ENCODE measurements around the gene AMZ1. TPM values are rescaled to one million over a fixed set of nuclear protein-coding genes. Genes with fewer than 3 reads are reported as not detected.

AMZ1 gene
- total and polyA plus RNA-seq, 9 donors, result 0.04 to 0.23 (median 0.16) TPM

DNA sequence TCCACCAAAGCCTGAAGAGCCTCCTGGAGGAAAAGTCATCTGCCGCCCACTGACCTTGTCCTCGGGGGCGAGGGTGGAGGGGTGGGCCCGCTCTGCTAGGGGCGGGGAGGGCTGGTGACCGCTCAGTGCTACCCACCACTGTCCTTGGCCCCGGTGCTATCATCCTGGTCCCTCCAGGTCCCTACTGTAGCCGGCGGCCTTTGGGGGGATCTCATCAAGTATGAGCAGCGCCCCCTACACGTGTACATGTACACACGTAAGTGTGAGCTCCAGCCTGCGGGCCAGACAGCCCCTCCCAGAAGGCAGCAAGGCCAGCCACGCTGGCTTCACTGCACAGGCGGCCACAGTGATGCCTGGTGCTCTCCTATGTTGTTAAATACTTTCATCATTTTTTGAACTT lies 36.7 kb upstream of the AMZ1 start:
- peaks cover 77% of the 10 kb centered on the region for H3K36me3 ChIP-seq (ENCODE audit: control insufficient read depth, insufficient read depth, low read length)

GRCh38 chr7:2651847-2652735 lies 35.9 kb upstream of the AMZ1 start:
- H3K27ac ChIP-seq (ENCODE audit: low read length), result no peak overlapping the region
- WGBS (ENCODE audit: insufficient coverage), result 88% methylated on average over 26 of the region's 28 CpGs

More for the DNA sequence above, 36.7 kb upstream of the AMZ1 start:
- H3K27me3 ChIP-seq (ENCODE audit: control insufficient read depth, insufficient read depth, low read length), result no peaks in the 10 kb centered on the region
- no peaks in the 10 kb centered on the region for H3K9me3 ChIP-seq (replicated peaks; ENCODE audit: control insufficient read depth, low read depth, low read length)
- no peak overlapping the region for H3K27ac ChIP-seq (ENCODE audit: low read length)
- H3K4me3 ChIP-seq (ENCODE audit: low read length), result no peak overlapping the region
- WGBS (ENCODE audit: insufficient coverage), result 89% methylated on average over 9 of the region's 15 CpGs
- DNase-seq, result no peak
- H3K4me1 ChIP-seq (ENCODE audit: control insufficient read depth, insufficient read depth, low read length), result peaks cover 2% of the 10 kb centered on the region

DNA sequence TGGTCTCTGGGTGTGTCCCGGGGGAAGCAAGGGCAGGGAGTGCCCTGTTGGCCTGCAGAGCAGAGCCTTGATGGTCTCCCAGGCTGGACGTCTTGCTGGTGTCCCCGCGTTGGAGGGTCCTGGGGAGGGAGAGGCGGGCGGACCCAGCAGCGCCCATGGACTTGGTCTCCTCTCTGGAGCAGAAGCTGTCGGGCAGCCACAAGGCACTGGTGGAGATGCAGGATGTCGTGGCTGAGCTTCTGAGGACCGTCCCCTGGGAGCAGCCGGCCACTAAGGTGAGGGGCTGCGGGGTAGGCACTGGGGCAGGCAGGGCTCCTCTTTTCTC lies 35.3 kb upstream of the AMZ1 start:
- H3K9me3 ChIP-seq (replicated peaks; ENCODE audit: control insufficient read depth, low read depth, low read length), result no peaks in the 10 kb centered on the region
- H3K27me3 ChIP-seq (ENCODE audit: control insufficient read depth, insufficient read depth, low read length), result no peaks in the 10 kb centered on the region
- peaks cover 80% of the 10 kb centered on the region for H3K36me3 ChIP-seq (ENCODE audit: control insufficient read depth, insufficient read depth, low read length)
- H3K4me1 ChIP-seq (ENCODE audit: control insufficient read depth, insufficient read depth, low read length), result no peaks in the 10 kb centered on the region
- H3K27ac ChIP-seq (ENCODE audit: low read length), result no peak overlapping the region
- WGBS (ENCODE audit: insufficient coverage), result 82% methylated on average over 6 of the region's 12 CpGs
- DNase-seq, result no peak
- H3K4me3 ChIP-seq (ENCODE audit: low read length), result no peak overlapping the region

More at GRCh38 chr7:2651847-2652735, 35.9 kb upstream of the AMZ1 start:
- Histone ChIP-seq H3K4me1 (ENCODE audit: control insufficient read depth, insufficient read depth, low read length) (no peaks in the 10 kb centered on the region), H3K36me3 (ENCODE audit: control insufficient read depth, insufficient read depth, low read length) (peaks cover 79% of the 10 kb centered on the region), H3K4me3 (ENCODE audit: low read length) (no peak overlapping the region), H3K9me3 (replicated peaks; ENCODE audit: control insufficient read depth, low read depth, low read length) (no peaks in the 10 kb centered on the region), H3K27me3 (ENCODE audit: control insufficient read depth, insufficient read depth, low read length) (no peaks in the 10 kb centered on the region)
- DNase-seq, result no peak

DNA sequence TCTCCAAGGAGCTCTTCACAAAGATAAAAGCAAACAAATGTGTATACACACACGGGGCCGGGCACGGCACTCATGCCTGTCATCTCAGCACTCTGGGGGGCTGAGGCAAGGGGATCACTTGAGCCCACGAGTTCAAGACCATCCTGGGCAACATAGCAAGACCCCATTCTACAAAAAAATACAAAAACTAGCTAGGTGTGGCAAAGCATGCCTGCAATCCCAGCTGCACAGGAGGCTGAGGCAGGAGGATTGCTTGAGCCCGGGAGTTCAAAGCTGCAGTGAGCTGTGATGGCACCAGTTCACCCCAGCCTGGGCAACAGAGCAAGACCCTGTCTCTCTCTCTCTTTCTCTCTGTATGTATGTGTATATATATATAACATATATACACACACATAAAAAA lies 33.9 kb upstream of the AMZ1 start:
- no peak overlapping the region for H3K4me3 ChIP-seq (ENCODE audit: low read length)
- H3K9me3 ChIP-seq (replicated peaks; ENCODE audit: control insufficient read depth, low read depth, low read length), result no peaks in the 10 kb centered on the region
- H3K27ac ChIP-seq (ENCODE audit: low read length), result no peak overlapping the region
- H3K27me3 ChIP-seq (ENCODE audit: control insufficient read depth, insufficient read depth, low read length), result no peaks in the 10 kb centered on the region
- peaks cover 82% of the 10 kb centered on the region for H3K36me3 ChIP-seq (ENCODE audit: control insufficient read depth, insufficient read depth, low read length)
- DNase-seq, result no peak
- 96% methylated on average over 3 of the region's 5 CpGs for WGBS (ENCODE audit: insufficient coverage)
- H3K4me1 ChIP-seq (ENCODE audit: control insufficient read depth, insufficient read depth, low read length), result no peaks in the 10 kb centered on the region

DNA sequence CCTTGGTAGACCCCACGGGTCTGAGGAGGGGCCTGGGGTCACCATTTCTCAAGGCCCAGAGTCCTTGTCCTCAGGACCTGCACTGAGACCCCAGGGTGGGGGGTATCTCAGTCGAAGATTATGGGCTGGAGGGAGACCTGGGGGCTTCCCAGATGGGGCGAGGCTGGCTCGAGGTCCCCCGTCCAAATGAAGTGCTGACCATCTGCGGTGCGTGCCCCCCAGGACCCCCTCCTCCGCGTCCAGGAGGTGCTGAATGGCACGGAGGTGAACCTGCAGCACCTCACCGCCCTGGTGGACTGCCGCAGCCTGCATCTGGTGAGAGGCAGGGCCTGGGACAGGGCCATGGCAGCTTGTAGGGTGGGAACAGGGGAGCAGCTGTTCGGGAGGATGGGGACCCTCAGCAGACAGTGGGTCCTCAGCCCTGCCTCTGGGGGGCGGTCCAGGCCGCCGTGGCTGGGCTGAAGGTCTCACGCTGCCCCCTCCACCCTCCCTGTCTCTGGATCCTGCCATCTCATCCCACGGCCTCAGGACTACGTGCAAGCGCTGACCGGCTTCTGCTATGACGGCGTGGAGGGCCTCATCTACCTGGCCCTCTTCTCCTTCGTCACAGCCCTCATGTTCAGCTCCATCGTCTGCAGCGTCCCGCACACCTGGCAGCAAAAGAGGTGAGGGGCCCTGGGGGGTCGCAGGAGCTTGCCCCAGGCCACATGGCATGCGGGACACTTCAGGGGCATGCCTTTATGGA lies 32.0 kb upstream of the AMZ1 start:
- H3K36me3 ChIP-seq (ENCODE audit: control insufficient read depth, insufficient read depth, low read length), result peaks cover 85% of the 10 kb centered on the region
- H3K27me3 ChIP-seq (ENCODE audit: control insufficient read depth, insufficient read depth, low read length), result no peaks in the 10 kb centered on the region
- DNase-seq, result no peak
- H3K4me1 ChIP-seq (ENCODE audit: control insufficient read depth, insufficient read depth, low read length), result peaks cover 7% of the 10 kb centered on the region
- H3K4me3 ChIP-seq (ENCODE audit: low read length), result no peak overlapping the region
- WGBS (ENCODE audit: insufficient coverage), result 89% methylated on average over 29 of the region's 29 CpGs
- no peaks in the 10 kb centered on the region for H3K9me3 ChIP-seq (replicated peaks; ENCODE audit: control insufficient read depth, low read depth, low read length)
- H3K27ac ChIP-seq (ENCODE audit: low read length), result no peak overlapping the region

DNA sequence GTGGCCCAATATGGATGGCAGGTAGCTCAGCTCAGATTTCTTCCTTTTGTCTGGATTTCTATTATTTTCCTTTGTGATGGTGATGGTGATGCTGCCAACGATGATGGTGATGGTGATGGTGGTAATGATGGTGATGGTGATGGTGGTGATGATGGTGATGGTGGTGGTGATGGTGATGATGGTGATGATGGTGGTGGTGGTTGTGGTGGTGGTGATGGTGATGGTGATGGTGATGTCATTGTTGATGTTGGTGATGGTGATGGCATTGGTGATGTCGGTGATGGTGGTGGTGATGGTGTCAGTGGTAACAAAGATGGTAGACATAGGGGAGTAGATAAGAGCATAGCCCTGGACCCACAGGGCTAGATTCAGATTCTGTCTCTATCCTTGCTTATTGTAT lies 30.8 kb upstream of the AMZ1 start:
- Histone ChIP-seq H3K36me3 (ENCODE audit: control insufficient read depth, insufficient read depth, low read length) (peaks cover 79% of the 10 kb centered on the region), H3K9me3 (replicated peaks; ENCODE audit: control insufficient read depth, low read depth, low read length) (no peaks in the 10 kb centered on the region), H3K27me3 (ENCODE audit: control insufficient read depth, insufficient read depth, low read length) (no peaks in the 10 kb centered on the region), H3K4me3 (ENCODE audit: low read length) (no peak overlapping the region), H3K27ac (ENCODE audit: low read length) (no peak overlapping the region), H3K4me1 (ENCODE audit: control insufficient read depth, insufficient read depth, low read length) (peaks cover 19% of the 10 kb centered on the region)
- no peak for DNase-seq
- WGBS (ENCODE audit: insufficient coverage), result 94% methylated on average over 2 of the region's 2 CpGs

GRCh38 chr7:2657920-2658671 lies 29.9 kb upstream of the AMZ1 start:
- Histone ChIP-seq H3K36me3 (ENCODE audit: control insufficient read depth, insufficient read depth, low read length) (peaks cover 75% of the 10 kb centered on the region), H3K9me3 (replicated peaks; ENCODE audit: control insufficient read depth, low read depth, low read length) (no peaks in the 10 kb centered on the region), H3K4me1 (ENCODE audit: control insufficient read depth, insufficient read depth, low read length) (peaks cover 28% of the 10 kb centered on the region), H3K27ac (ENCODE audit: low read length) (no peak overlapping the region), H3K4me3 (ENCODE audit: low read length) (no peak overlapping the region), H3K27me3 (ENCODE audit: control insufficient read depth, insufficient read depth, low read length) (no peaks in the 10 kb centered on the region)
- WGBS (ENCODE audit: insufficient coverage), result 83% methylated on average over 29 of the region's 33 CpGs
- DNase-seq, result no peak

GRCh38 chr7:2658941-2659340 lies 29.1 kb upstream of the AMZ1 start:
- no peaks in the 10 kb centered on the region for H3K27me3 ChIP-seq (ENCODE audit: control insufficient read depth, insufficient read depth, low read length)
- DNase-seq, result no peak
- 94% methylated on average over 7 of the region's 15 CpGs for WGBS (ENCODE audit: insufficient coverage)
- no peak overlapping the region for H3K27ac ChIP-seq (ENCODE audit: low read length)
- H3K4me3 ChIP-seq (ENCODE audit: low read length), result no peak overlapping the region
- H3K9me3 ChIP-seq (replicated peaks; ENCODE audit: control insufficient read depth, low read depth, low read length), result no peaks in the 10 kb centered on the region
- H3K4me1 ChIP-seq (ENCODE audit: control insufficient read depth, insufficient read depth, low read length), result peaks cover 36% of the 10 kb centered on the region
- H3K36me3 ChIP-seq (ENCODE audit: control insufficient read depth, insufficient read depth, low read length), result peaks cover 73% of the 10 kb centered on the region

GRCh38 chr7:2659556-2660358 lies 28.2 kb upstream of the AMZ1 start:
- H3K27me3 ChIP-seq (ENCODE audit: control insufficient read depth, insufficient read depth, low read length), result no peaks in the 10 kb centered on the region
- no peak for DNase-seq
- H3K4me1 ChIP-seq (ENCODE audit: control insufficient read depth, insufficient read depth, low read length), result peaks cover 39% of the 10 kb centered on the region
- H3K36me3 ChIP-seq (ENCODE audit: control insufficient read depth, insufficient read depth, low read length), result peaks cover 67% of the 10 kb centered on the region
- no peak overlapping the region for H3K4me3 ChIP-seq (ENCODE audit: low read length)
- 82% methylated on average over 32 of the region's 36 CpGs for WGBS (ENCODE audit: insufficient coverage)
- no peaks in the 10 kb centered on the region for H3K9me3 ChIP-seq (replicated peaks; ENCODE audit: control insufficient read depth, low read depth, low read length)
- H3K27ac ChIP-seq (ENCODE audit: low read length), result no peak overlapping the region
